ENCODE data around the gene LRRN4CL.

LRRN4CL gene

GRCh38 chr11:62724171-62724570, 34.8 kb upstream of the LRRN4CL start:
- Histone ChIP-seq H3K4me1 (ENCODE audit: control insufficient read depth, insufficient read depth, low read length) (peaks cover 32% of the 10 kb centered on the region), H3K27ac (ENCODE audit: low read length) (no peak overlapping the region), H3K9ac (ENCODE audit: low read length in 2 of 2) (peak overlapping the region; percentile 52 to 88), H3K9me3 (ENCODE audit: control insufficient read depth in 2 of 2, low read length in 2 of 2) (no peaks in the 10 kb centered on the region), H3K27me3 (ENCODE audit: control insufficient read depth in 1 of 2, insufficient read depth in 2 of 2, low read length in 2 of 2) (no peaks in the 10 kb centered on the region), H3K4me3 (ENCODE audit: low read length in 2 of 2) (peak overlapping the region; percentile 15 to 99), H3K36me3 (ENCODE audit: control insufficient read depth in 2 of 2, insufficient read depth in 2 of 2, low read length in 2 of 2) (peaks cover 40 to 44% of the 10 kb centered on the region in 2 donors)

GRCh38 chr11:62721994-62722393, 32.7 kb upstream of the LRRN4CL start:
- peaks cover 18% of the 10 kb centered on the region for H3K4me1 ChIP-seq (ENCODE audit: control insufficient read depth, insufficient read depth, low read length)
- H3K27ac ChIP-seq (ENCODE audit: low read length) = no peak overlapping the region
- no peak overlapping the region for H3K4me3 ChIP-seq (ENCODE audit: low read length in 2 of 2)

GRCh38 chr11:62719302-62719978, 30.1 kb upstream of the LRRN4CL start:
- no peak overlapping the region for H3K9ac ChIP-seq (ENCODE audit: low read length in 2 of 2)
- H3K27ac ChIP-seq (ENCODE audit: low read length) = peak overlapping the region; percentile 31
- no peaks in the 10 kb centered on the region for H3K27me3 ChIP-seq (ENCODE audit: control insufficient read depth in 1 of 2, insufficient read depth in 2 of 2, low read length in 2 of 2)
- no peaks in the 10 kb centered on the region for H3K9me3 ChIP-seq (ENCODE audit: control insufficient read depth in 2 of 2, low read length in 2 of 2)
- H3K4me3 ChIP-seq (ENCODE audit: low read length in 2 of 2) = no peak overlapping the region
- H3K36me3 ChIP-seq (ENCODE audit: control insufficient read depth in 2 of 2, insufficient read depth in 2 of 2, low read length in 2 of 2) = peaks cover 78 to 79% of the 10 kb centered on the region in 2 donors
- H3K4me1 ChIP-seq (ENCODE audit: control insufficient read depth, insufficient read depth, low read length) = peaks cover 10% of the 10 kb centered on the region

More at GRCh38 chr11:62721994-62722393, 32.7 kb upstream of the LRRN4CL start:
- Histone ChIP-seq H3K9ac (ENCODE audit: low read length in 2 of 2) (no peak overlapping the region), H3K27me3 (ENCODE audit: control insufficient read depth in 1 of 2, insufficient read depth in 2 of 2, low read length in 2 of 2) (no peaks in the 10 kb centered on the region), H3K36me3 (ENCODE audit: control insufficient read depth in 2 of 2, insufficient read depth in 2 of 2, low read length in 2 of 2) (peaks cover 57 to 59% of the 10 kb centered on the region in 2 donors), H3K9me3 (ENCODE audit: control insufficient read depth in 2 of 2, low read length in 2 of 2) (no peaks in the 10 kb centered on the region)

GRCh38 chr11:62716816-62717215, 27.5 kb upstream of the LRRN4CL start:
- Histone ChIP-seq H3K4me1 (ENCODE audit: control insufficient read depth, insufficient read depth, low read length) (peaks cover 3% of the 10 kb centered on the region), H3K27me3 (ENCODE audit: control insufficient read depth in 1 of 2, insufficient read depth in 2 of 2, low read length in 2 of 2) (no peaks in the 10 kb centered on the region), H3K9me3 (ENCODE audit: control insufficient read depth in 2 of 2, low read length in 2 of 2) (no peaks in the 10 kb centered on the region), H3K27ac (ENCODE audit: low read length) (no peak overlapping the region), H3K36me3 (ENCODE audit: control insufficient read depth in 2 of 2, insufficient read depth in 2 of 2, low read length in 2 of 2) (peaks cover 61 to 76% of the 10 kb centered on the region in 2 donors), H3K4me3 (ENCODE audit: low read length in 2 of 2) (no peak overlapping the region), H3K9ac (ENCODE audit: low read length in 2 of 2) (no peak overlapping the region)

- Histone ChIP-seq H3K27ac (ENCODE audit: low read length) (no peak overlapping the region), H3K27me3 (ENCODE audit: control insufficient read depth in 1 of 2, insufficient read depth in 2 of 2, low read length in 2 of 2) (no peaks in the 10 kb centered on the region), H3K9me3 (ENCODE audit: control insufficient read depth in 2 of 2, low read length in 2 of 2) (no peaks in the 10 kb centered on the region), H3K9ac (ENCODE audit: low read length in 2 of 2) (no peak overlapping the region), H3K4me1 (ENCODE audit: control insufficient read depth, insufficient read depth, low read length) (peaks cover 3% of the 10 kb centered on the region), H3K4me3 (ENCODE audit: low read length in 2 of 2) (no peak overlapping the region), H3K36me3 (ENCODE audit: control insufficient read depth in 2 of 2, insufficient read depth in 2 of 2, low read length in 2 of 2) (peaks cover 59 to 74% of the 10 kb centered on the region in 2 donors)
These were observed 26.9 kb upstream of the LRRN4CL start for GRCh38 chr11:62716206-62716605.

- H3K4me3 ChIP-seq (ENCODE audit: low read length in 2 of 2) = no peak overlapping the region
- no peaks in the 10 kb centered on the region for H3K9me3 ChIP-seq (ENCODE audit: control insufficient read depth in 2 of 2, low read length in 2 of 2)
- H3K36me3 ChIP-seq (ENCODE audit: control insufficient read depth in 2 of 2, insufficient read depth in 2 of 2, low read length in 2 of 2) = peaks cover 54 to 73% of the 10 kb centered on the region in 2 donors
- no peak overlapping the region for H3K27ac ChIP-seq (ENCODE audit: low read length)
- no peaks in the 10 kb centered on the region for H3K27me3 ChIP-seq (ENCODE audit: control insufficient read depth in 1 of 2, insufficient read depth in 2 of 2, low read length in 2 of 2)
- H3K9ac ChIP-seq (ENCODE audit: low read length in 2 of 2) = no peak overlapping the region
- H3K4me1 ChIP-seq (ENCODE audit: control insufficient read depth, insufficient read depth, low read length) = peaks cover 6% of the 10 kb centered on the region
These were observed 26.1 kb upstream of the LRRN4CL start for GRCh38 chr11:62715150-62716130.

- Histone ChIP-seq H3K9ac (ENCODE audit: low read length in 2 of 2) (no peak overlapping the region), H3K27ac (ENCODE audit: low read length) (no peak overlapping the region), H3K27me3 (ENCODE audit: control insufficient read depth in 1 of 2, insufficient read depth in 2 of 2, low read length in 2 of 2) (no peaks in the 10 kb centered on the region), H3K4me3 (ENCODE audit: low read length in 2 of 2) (no peak overlapping the region), H3K9me3 (ENCODE audit: control insufficient read depth in 2 of 2, low read length in 2 of 2) (no peaks in the 10 kb centered on the region), H3K36me3 (ENCODE audit: control insufficient read depth in 2 of 2, insufficient read depth in 2 of 2, low read length in 2 of 2) (peaks cover 37 to 58% of the 10 kb centered on the region in 2 donors), H3K4me1 (ENCODE audit: control insufficient read depth, insufficient read depth, low read length) (peaks cover 25% of the 10 kb centered on the region)
These were observed 24.0 kb upstream of the LRRN4CL start for GRCh38 chr11:62713343-62713742.

GRCh38 chr11:62712861-62713260, 23.5 kb upstream of the LRRN4CL start:
- Histone ChIP-seq H3K27me3 (ENCODE audit: control insufficient read depth in 1 of 2, insufficient read depth in 2 of 2, low read length in 2 of 2) (no peaks in the 10 kb centered on the region), H3K4me1 (ENCODE audit: control insufficient read depth, insufficient read depth, low read length) (peaks cover 28% of the 10 kb centered on the region), H3K27ac (ENCODE audit: low read length) (no peak overlapping the region), H3K4me3 (ENCODE audit: low read length in 2 of 2) (no peak overlapping the region), H3K9me3 (ENCODE audit: control insufficient read depth in 2 of 2, low read length in 2 of 2) (no peaks in the 10 kb centered on the region), H3K36me3 (ENCODE audit: control insufficient read depth in 2 of 2, insufficient read depth in 2 of 2, low read length in 2 of 2) (peaks cover 35 to 54% of the 10 kb centered on the region in 2 donors), H3K9ac (ENCODE audit: low read length in 2 of 2) (no peak overlapping the region)

- Histone ChIP-seq H3K36me3 (ENCODE audit: control insufficient read depth in 2 of 2, insufficient read depth in 2 of 2, low read length in 2 of 2) (peaks cover 30 to 49% of the 10 kb centered on the region in 2 donors), H3K9me3 (ENCODE audit: control insufficient read depth in 2 of 2, low read length in 2 of 2) (no peaks in the 10 kb centered on the region), H3K9ac (ENCODE audit: low read length in 2 of 2) (no peak overlapping the region), H3K27me3 (ENCODE audit: control insufficient read depth in 1 of 2, insufficient read depth in 2 of 2, low read length in 2 of 2) (no peaks in the 10 kb centered on the region), H3K4me1 (ENCODE audit: control insufficient read depth, insufficient read depth, low read length) (peaks cover 31% of the 10 kb centered on the region), H3K27ac (ENCODE audit: low read length) (no peak overlapping the region), H3K4me3 (ENCODE audit: low read length in 2 of 2) (no peak overlapping the region)
These were observed 23.0 kb upstream of the LRRN4CL start for GRCh38 chr11:62712276-62712812.

GRCh38 chr11:62710001-62710345, 20.6 kb upstream of the LRRN4CL start:
- peak overlapping the region; percentile 83 to 91 for H3K4me3 ChIP-seq (ENCODE audit: low read length in 2 of 2)
- no peaks in the 10 kb centered on the region for H3K9me3 ChIP-seq (ENCODE audit: control insufficient read depth in 2 of 2, low read length in 2 of 2)
- peak overlapping the region; percentile 93 to 96 for H3K9ac ChIP-seq (ENCODE audit: low read length in 2 of 2)
- H3K36me3 ChIP-seq (ENCODE audit: control insufficient read depth in 2 of 2, insufficient read depth in 2 of 2, low read length in 2 of 2) = peaks cover 12 to 28% of the 10 kb centered on the region in 2 donors
- no peaks in the 10 kb centered on the region for H3K27me3 ChIP-seq (ENCODE audit: control insufficient read depth in 1 of 2, insufficient read depth in 2 of 2, low read length in 2 of 2)
- peak overlapping the region; percentile 96 for H3K27ac ChIP-seq (ENCODE audit: low read length)
- peaks cover 53% of the 10 kb centered on the region for H3K4me1 ChIP-seq (ENCODE audit: control insufficient read depth, insufficient read depth, low read length)

All from stomach smooth muscle (tissue), 2 donors.